ENCODE measurements around the gene GALNT10.

DNA sequence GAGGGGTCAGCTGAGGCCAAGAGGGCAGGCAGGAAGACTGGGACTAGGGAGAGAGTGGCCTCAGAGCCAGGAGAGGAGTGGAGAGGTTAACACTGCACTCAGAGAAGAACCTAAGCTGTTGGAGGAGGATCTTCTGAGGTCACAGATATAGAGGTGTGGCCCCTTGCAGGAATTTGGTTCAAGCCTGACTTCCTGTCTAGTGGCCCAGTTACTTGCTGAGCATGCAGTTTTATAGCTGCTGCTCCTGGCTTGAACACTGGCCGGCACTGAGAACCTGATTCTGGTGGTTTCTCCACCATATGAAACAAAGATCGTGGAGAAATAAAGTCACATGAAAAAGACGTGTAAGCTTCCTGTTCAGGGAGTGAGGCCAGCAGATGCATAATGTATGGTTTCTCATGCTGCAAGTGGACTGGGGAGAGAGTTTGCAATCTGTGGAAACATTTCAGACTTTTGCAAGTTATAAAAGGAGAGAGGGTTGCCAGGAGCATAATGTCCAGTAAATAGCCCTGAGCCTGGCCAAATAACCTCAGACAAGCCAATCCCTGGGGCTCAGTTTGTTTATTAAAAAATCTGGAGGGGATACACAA is 82.6 kb downstream of the GALNT10 start:
- TF ChIP-seq POLR2A (IDR thresholded peaks at IDR 0.05; ENCODE audit: low read length) (no peak), PBX3 (IDR thresholded peaks at IDR 0.05) (no peak), CHD2 (IDR thresholded peaks at IDR 0.05; ENCODE audit: low read length, partially characterized antibody) (no peak), RAD21 (conservative IDR thresholded peaks at IDR 0.05 in 1 of 2, IDR thresholded peaks at IDR 0.05 in 1 of 2) (no peak), EP300 (IDR thresholded peaks at IDR 0.05) (no peak), JUN (IDR thresholded peaks at IDR 0.05) (no peak), SREBF2 (IDR thresholded peaks at IDR 0.05) (no peak), MAZ (IDR thresholded peaks at IDR 0.05; ENCODE audit: borderline replicate concordance, low read depth, low read length) (no peak), CEBPB (IDR thresholded peaks at IDR 0.05) (no peak)
- TF ChIP-seq, protein P1, sequence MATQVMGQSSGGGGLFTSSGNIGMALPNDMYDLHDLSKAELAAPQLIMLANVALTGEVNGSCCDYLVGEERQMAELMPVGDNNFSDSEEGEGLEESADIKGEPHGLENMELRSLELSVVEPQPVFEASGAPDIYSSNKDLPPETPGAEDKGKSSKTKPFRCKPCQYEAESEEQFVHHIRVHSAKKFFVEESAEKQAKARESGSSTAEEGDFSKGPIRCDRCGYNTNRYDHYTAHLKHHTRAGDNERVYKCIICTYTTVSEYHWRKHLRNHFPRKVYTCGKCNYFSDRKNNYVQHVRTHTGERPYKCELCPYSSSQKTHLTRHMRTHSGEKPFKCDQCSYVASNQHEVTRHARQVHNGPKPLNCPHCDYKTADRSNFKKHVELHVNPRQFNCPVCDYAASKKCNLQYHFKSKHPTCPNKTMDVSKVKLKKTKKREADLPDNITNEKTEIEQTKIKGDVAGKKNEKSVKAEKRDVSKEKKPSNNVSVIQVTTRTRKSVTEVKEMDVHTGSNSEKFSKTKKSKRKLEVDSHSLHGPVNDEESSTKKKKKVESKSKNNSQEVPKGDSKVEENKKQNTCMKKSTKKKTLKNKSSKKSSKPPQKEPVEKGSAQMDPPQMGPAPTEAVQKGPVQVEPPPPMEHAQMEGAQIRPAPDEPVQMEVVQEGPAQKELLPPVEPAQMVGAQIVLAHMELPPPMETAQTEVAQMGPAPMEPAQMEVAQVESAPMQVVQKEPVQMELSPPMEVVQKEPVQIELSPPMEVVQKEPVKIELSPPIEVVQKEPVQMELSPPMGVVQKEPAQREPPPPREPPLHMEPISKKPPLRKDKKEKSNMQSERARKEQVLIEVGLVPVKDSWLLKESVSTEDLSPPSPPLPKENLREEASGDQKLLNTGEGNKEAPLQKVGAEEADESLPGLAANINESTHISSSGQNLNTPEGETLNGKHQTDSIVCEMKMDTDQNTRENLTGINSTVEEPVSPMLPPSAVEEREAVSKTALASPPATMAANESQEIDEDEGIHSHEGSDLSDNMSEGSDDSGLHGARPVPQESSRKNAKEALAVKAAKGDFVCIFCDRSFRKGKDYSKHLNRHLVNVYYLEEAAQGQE (IDR thresholded peaks at IDR 0.05) = no peak
- TF ChIP-seq, protein P2, sequence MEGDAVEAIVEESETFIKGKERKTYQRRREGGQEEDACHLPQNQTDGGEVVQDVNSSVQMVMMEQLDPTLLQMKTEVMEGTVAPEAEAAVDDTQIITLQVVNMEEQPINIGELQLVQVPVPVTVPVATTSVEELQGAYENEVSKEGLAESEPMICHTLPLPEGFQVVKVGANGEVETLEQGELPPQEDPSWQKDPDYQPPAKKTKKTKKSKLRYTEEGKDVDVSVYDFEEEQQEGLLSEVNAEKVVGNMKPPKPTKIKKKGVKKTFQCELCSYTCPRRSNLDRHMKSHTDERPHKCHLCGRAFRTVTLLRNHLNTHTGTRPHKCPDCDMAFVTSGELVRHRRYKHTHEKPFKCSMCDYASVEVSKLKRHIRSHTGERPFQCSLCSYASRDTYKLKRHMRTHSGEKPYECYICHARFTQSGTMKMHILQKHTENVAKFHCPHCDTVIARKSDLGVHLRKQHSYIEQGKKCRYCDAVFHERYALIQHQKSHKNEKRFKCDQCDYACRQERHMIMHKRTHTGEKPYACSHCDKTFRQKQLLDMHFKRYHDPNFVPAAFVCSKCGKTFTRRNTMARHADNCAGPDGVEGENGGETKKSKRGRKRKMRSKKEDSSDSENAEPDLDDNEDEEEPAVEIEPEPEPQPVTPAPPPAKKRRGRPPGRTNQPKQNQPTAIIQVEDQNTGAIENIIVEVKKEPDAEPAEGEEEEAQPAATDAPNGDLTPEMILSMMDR (IDR thresholded peaks at IDR 0.05) = no peak
